Measurements from ENCODE around the gene PTPRK. TPM values are rescaled to one million over a fixed set of nuclear protein-coding genes. Genes with fewer than 3 reads are reported as not detected.

Gene PTPRK
- total and polyA plus RNA-seq, 2 of the 13 experiments (the other 11 are each of a cell fraction or from before 2014, with no cell fraction given) = 43.6 to 98.3 TPM

- TF ChIP-seq, protein P1, sequence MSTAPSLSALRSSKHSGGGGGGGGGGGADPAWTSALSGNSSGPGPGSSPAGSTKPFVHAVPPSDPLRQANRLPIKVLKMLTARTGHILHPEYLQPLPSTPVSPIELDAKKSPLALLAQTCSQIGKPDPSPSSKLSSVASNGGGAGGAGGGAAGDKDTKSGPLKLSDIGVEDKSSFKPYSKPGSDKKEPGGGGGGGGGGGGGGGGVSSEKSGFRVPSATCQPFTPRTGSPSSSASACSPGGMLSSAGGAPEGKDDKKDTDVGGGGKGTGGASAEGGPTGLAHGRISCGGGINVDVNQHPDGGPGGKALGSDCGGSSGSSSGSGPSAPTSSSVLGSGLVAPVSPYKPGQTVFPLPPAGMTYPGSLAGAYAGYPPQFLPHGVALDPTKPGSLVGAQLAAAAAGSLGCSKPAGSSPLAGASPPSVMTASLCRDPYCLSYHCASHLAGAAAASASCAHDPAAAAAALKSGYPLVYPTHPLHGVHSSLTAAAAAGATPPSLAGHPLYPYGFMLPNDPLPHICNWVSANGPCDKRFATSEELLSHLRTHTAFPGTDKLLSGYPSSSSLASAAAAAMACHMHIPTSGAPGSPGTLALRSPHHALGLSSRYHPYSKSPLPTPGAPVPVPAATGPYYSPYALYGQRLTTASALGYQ (CRISPR knock-in tag; IDR thresholded peaks at IDR 0.05) = peak; percentile 66
- TF ChIP-seq ZNF251 (CRISPR knock-in tag; IDR thresholded peaks at IDR 0.05) (peak; percentile 76; the same call in 1 of the 2 replicates), ERF (CRISPR knock-in tag; IDR thresholded peaks at IDR 0.05) (peak; percentile 87), TCF7 (IDR thresholded peaks at IDR 0.05; ENCODE audit: low read depth) (peak; percentile 30), ZBTB34 (CRISPR knock-in tag; IDR thresholded peaks at IDR 0.05) (peak; percentile 69; the same call in 1 of the 2 replicates), HNRNPL (IDR thresholded peaks at IDR 0.05; ENCODE audit: low read depth, low read length) (peak; percentile 78), ZNF34 (CRISPR knock-in tag; IDR thresholded peaks at IDR 0.05; ENCODE audit: borderline replicate concordance) (0 out of 2 replicates have a peak, but pooled peaks have one; percentile 62), ZNF883 (CRISPR knock-in tag; IDR thresholded peaks at IDR 0.05; ENCODE audit: not compliant biosample characterization) (peak; percentile 62), TGIF2 (CRISPR knock-in tag; IDR thresholded peaks at IDR 0.05) (peak; percentile 86), ZBTB33 (CRISPR knock-in tag; IDR thresholded peaks at IDR 0.05) (peak; percentile 38; the same call in 1 of the 2 replicates), ZNF468 (CRISPR knock-in tag; IDR thresholded peaks at IDR 0.05) (0 out of 2 replicates have a peak, but pooled peaks have one; percentile 80), ARID4A (CRISPR knock-in tag; IDR thresholded peaks at IDR 0.05; ENCODE audit: borderline replicate concordance) (peak; percentile 69; the same call in 1 of the 2 replicates)
- TF ChIP-seq, protein P2, sequence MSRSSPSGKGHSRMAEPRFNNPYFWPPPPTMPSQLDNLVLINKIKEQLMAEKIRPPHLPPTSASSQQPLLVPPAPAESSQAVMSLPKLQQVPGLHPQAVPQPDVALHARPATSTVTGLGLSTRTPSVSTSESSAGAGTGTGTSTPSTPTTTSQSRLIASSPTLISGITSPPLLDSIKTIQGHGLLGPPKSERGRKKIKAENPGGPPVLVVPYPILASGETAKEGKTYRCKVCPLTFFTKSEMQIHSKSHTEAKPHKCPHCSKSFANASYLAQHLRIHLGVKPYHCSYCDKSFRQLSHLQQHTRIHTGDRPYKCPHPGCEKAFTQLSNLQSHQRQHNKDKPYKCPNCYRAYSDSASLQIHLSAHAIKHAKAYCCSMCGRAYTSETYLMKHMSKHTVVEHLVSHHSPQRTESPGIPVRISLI (CRISPR knock-in tag; IDR thresholded peaks at IDR 0.05; ENCODE audit: borderline replicate concordance) = peak; percentile 61; the same call in 1 of the 2 replicates
- TF ChIP-seq, protein P3, sequence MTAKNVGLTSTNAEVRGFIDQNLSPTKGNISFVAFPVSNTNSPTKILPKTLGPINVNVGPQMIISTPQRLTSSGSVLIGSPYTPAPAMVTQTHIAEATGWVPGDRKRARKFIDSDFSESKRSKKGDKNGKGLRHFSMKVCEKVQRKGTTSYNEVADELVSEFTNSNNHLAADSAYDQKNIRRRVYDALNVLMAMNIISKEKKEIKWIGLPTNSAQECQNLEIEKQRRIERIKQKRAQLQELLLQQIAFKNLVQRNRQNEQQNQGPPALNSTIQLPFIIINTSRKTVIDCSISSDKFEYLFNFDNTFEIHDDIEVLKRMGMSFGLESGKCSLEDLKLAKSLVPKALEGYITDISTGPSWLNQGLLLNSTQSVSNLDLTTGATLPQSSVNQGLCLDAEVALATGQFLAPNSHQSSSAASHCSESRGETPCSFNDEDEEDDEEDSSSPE (CRISPR knock-in tag; IDR thresholded peaks at IDR 0.05) = 0 out of 2 replicates have a peak, but pooled peaks have one; percentile 26
Observed at GRCh38 chr6:128507337-128508310, 12.8 kb downstream of the PTPRK start (continued).

Data from HepG2 (cell line).